Smooth muscle cell (in vitro differentiated cells): Measurements from ENCODE around the gene SGMS1. TPM values are rescaled to one million over a fixed set of nuclear protein-coding genes. Genes with fewer than 3 reads are reported as not detected.
"Not testable (repeated sequence)": the region's sequence is repeated elsewhere in the genome, so short reads cannot be mapped to it uniquely, and the experiment has no call there.

Experiments used
- DNase-seq: peaks from one replicate; lab custom pipeline; 2025; ENCODE audit not compliant: unreplicated experiment; lab: John Stamatoyannopoulos, UW
- H2AFZ ChIP-seq: fragments of 200-600 bp; sonication (generic); 2 replicates; pipeline ENCODE4 v1.6.0; 2016; ENCODE audit warnings: antibody characterized with exemption, low read depth, mild to moderate bottlenecking
- H3F3A ChIP-seq: fragments of 200-600 bp; sonication (generic); 2 replicates; pipeline ENCODE4 v1.6.0; 2017; ENCODE audit warnings: antibody characterized with exemption, low read depth
- H3K27ac ChIP-seq: fragments of 200-600 bp; sonication (generic); 2 replicates; pipeline ENCODE4 v1.5.1; 2016; ENCODE audit warnings: low read depth, mild to moderate bottlenecking
- H3K27me3 ChIP-seq: fragments of 200-600 bp; sonication (generic); 2 replicates; pipeline ENCODE4 v1.6.1; 2016; ENCODE audit warnings: low read depth, mild to moderate bottlenecking
- H3K36me3 ChIP-seq: fragments of 200-600 bp; sonication (generic); 2 replicates; pipeline ENCODE4 v1.5.1; 2016; ENCODE audit warnings: low read depth
- H3K4me1 ChIP-seq: fragments of 200-600 bp; sonication (generic); 2 replicates; pipeline ENCODE4 v1.5.1; 2016; ENCODE audit warnings: low read depth
- H3K4me2 ChIP-seq: fragments of 200-600 bp; sonication (generic); 2 replicates; pipeline ENCODE4 v1.6.0; 2016; ENCODE audit warnings: mild to moderate bottlenecking
- H3K4me3 ChIP-seq: fragments of 200-600 bp; sonication (generic); 2 replicates; pipeline ENCODE4 v1.5.1; 2016; ENCODE audit warnings: mild to moderate bottlenecking
- H3K79me2 ChIP-seq: fragments of 200-600 bp; sonication (generic); 2 replicates; pipeline ENCODE4 v1.6.0; 2016; ENCODE audit warnings: low read depth, mild to moderate bottlenecking
- H3K9ac ChIP-seq: fragments of 200-600 bp; sonication (generic); 2 replicates; pipeline ENCODE4 v1.6.0; 2016; ENCODE audit warnings: low read depth
- H3K9me3 ChIP-seq: fragments of 200-600 bp; sonication (generic); replicated peaks from 2 replicates; pipeline ENCODE4 v1.5.1; 2016; ENCODE audit warnings: low read depth
- H4K20me1 ChIP-seq: fragments of 200-600 bp; sonication (generic); 2 replicates; pipeline ENCODE4 v1.6.0; 2016; ENCODE audit warnings: low read depth
- WGBS: methylation state at CpG from one replicate; pipeline ENCODE4 v1.1.7; 2016; ENCODE audit warnings: low lambda C conversion rate; 5-methylcytosine and 5-hydroxymethylcytosine counted together
- polyA plus RNA-seq: library from polyadenylated mRNA; unstranded; fragments of >200 nt; fragmentation: Nextera tagmentation; extraction: Ambion mirVana; gene quantifications from 2 replicates; pipeline ENCODE4 v1.2.1, GENCODE V29; 2016
- total RNA-seq: library from RNA; depleted of rRNA; stranded (reverse); fragments of >200 nt; gene quantifications from 2 replicates; pipeline ENCODE4 v1.2.3, GENCODE V29; 2014
- TF ChIP-seq, protein P1 (sequence below): fragments of 200-600 bp; sonication (generic); IDR thresholded peaks from 2 replicates; pipeline ENCODE4 v1.5.1; 2017; ENCODE audit warnings: borderline replicate concordance, mild to moderate bottlenecking, antibody characterized with exemption; ENCODE audit not compliant: insufficient read depth, poor library complexity, severe bottlenecking

SGMS1 gene
- total and polyA plus RNA-seq, 2 experiments from 2014 or later = 4.0 to 14.3 TPM

DNA sequence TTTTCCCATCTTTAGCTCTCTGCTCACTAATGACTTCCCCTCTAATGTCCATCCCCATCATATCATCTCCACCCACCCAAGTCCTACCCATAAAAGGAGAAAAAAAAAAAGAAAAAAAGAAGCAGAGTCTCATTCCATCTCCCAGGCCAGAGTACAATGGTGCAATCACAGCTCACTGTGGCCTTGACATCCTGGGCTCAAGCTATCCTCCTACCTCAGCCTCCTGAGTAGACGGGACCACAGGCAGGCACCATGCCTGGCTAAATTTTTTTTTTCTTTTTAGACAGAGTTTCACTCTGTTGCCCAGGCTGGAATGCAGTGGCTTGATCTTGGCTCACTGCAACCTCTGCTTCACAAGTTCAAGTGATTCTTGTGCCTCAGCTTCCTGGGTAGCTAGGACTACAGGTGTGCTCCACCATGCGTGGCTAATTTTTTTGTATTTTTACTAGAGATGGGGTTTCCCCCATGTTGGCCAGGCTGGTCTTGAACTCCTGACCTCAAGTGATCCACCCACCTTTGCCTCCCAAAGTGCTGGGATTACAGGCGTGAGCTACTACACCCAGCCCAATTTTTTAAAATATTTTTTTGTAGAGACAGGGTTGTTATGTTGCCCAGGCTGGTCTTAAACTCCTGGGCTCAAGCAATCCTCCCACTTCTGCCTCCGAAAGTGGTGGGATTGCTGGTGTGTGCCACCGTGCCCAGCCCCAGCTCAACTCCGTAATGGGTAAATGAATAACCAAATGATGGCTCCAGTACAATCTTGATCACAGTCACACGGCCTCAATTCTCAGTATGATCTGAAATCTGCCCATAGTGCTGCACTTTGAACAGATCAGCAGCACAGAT, 24.6 kb upstream of the SGMS1 start:
- Histone ChIP-seq H3K9me3 (no peaks in the 10 kb centered on the region), H3K27ac (no peak overlapping the region), H3K4me3 (no peak overlapping the region), H3F3A (no peaks in the 10 kb centered on the region), H3K36me3 (no peaks in the 10 kb centered on the region), H3K4me1 (no peaks in the 10 kb centered on the region), H4K20me1 (no peaks in the 10 kb centered on the region), H2AFZ (no peak overlapping the region), H3K27me3 (peaks cover 4% of the 10 kb centered on the region), H3K4me2 (no peak overlapping the region), H3K9ac (no peak overlapping the region), H3K79me2 (no peaks in the 10 kb centered on the region)
- no peak for DNase-seq
- TF ChIP-seq, protein P1, sequence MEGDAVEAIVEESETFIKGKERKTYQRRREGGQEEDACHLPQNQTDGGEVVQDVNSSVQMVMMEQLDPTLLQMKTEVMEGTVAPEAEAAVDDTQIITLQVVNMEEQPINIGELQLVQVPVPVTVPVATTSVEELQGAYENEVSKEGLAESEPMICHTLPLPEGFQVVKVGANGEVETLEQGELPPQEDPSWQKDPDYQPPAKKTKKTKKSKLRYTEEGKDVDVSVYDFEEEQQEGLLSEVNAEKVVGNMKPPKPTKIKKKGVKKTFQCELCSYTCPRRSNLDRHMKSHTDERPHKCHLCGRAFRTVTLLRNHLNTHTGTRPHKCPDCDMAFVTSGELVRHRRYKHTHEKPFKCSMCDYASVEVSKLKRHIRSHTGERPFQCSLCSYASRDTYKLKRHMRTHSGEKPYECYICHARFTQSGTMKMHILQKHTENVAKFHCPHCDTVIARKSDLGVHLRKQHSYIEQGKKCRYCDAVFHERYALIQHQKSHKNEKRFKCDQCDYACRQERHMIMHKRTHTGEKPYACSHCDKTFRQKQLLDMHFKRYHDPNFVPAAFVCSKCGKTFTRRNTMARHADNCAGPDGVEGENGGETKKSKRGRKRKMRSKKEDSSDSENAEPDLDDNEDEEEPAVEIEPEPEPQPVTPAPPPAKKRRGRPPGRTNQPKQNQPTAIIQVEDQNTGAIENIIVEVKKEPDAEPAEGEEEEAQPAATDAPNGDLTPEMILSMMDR = no peak
- WGBS = 91% methylated on average over 7 of the region's 7 CpGs

DNA sequence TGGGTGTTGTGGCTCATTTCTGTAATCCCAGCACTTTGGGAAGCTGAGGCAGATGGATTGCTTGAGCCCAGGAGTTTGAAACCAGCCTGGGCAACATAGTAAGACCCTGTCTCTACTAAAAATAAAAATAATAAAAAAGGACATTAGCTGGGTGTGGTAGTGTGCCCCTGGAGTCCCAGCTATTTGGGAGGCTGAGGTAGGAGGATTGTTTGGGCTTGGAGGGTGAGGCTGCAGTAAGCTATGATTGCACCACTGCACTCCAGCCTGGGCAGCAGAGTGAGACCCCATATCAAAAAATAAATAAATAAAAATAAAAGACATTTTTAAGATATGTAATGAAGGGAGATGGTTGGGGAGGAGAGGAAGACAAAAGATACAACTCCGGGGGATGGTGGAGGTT, 23.6 kb upstream of the SGMS1 start:
- H3K27ac ChIP-seq, H3K9me3 ChIP-seq, H4K20me1 ChIP-seq, H2AFZ ChIP-seq, H3F3A ChIP-seq, H3K79me2 ChIP-seq, H3K4me2 ChIP-seq, H3K27me3 ChIP-seq, H3K9ac ChIP-seq, H3K36me3 ChIP-seq, DNase-seq, H3K4me1 ChIP-seq, H3K4me3 ChIP-seq: not testable (repeated sequence)
- WGBS = 95% methylated on average over 1 of the region's 1 CpG

DNA sequence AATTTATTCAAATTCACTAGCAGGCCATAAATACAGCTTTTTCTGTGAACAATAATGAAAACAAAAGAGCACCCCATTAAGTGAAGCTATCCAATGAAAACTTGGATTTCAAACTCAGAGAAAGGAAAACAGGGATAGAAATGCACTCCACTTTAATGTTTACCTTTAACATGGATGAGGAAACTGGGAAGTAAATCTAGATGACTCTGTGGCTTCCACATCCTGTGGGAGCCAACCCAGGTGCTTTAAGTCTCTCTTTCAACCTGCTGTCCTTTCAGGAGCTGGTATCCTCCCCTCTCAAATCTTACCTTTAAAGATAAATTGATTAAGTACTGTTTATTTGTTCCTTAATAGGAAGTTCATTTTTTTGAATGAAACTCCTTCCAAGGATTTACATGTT, 21.5 kb upstream of the SGMS1 start:
- Histone ChIP-seq H3K79me2 (no peaks in the 10 kb centered on the region), H3F3A (no peaks in the 10 kb centered on the region), H3K9ac (no peak overlapping the region), H3K36me3 (no peaks in the 10 kb centered on the region), H3K27me3 (peaks cover 4% of the 10 kb centered on the region), H4K20me1 (no peaks in the 10 kb centered on the region), H2AFZ (no peak overlapping the region), H3K9me3 (no peaks in the 10 kb centered on the region), H3K27ac (no peak overlapping the region), H3K4me1 (no peaks in the 10 kb centered on the region), H3K4me2 (no peak overlapping the region), H3K4me3 (no peak overlapping the region)
- no peak for DNase-seq
- TF ChIP-seq, protein P1 = no peak

DNA sequence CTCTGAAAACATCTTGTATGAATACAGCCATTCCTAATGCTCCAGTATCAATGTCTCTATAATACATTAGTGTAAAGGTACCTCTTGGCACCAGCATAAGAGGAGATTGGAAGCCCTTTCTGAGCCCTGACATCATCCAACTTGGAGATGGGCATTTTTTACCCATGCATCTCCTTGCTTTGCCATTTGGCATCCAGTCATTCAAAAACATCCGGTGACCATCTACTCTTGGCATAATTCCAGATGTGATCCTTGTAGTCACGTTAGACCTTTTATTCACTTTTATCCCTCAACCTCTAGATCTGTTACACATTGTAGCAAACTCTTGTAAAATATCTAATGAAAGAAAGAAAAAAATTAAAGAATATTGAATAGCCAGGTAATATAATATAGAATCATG, 17.9 kb upstream of the SGMS1 start:
- no peaks in the 10 kb centered on the region for H3F3A ChIP-seq
- no peak overlapping the region for H3K4me3 ChIP-seq
- H2AFZ ChIP-seq = no peak overlapping the region
- DNase-seq = no peak
- TF ChIP-seq, protein P1 = no peak
- H3K79me2 ChIP-seq = no peaks in the 10 kb centered on the region
- H3K9me3 ChIP-seq = no peaks in the 10 kb centered on the region
- peaks cover 4% of the 10 kb centered on the region for H3K27me3 ChIP-seq
- no peak overlapping the region for H3K9ac ChIP-seq
- no peaks in the 10 kb centered on the region for H3K36me3 ChIP-seq
- H3K4me1 ChIP-seq = no peaks in the 10 kb centered on the region
- H3K27ac ChIP-seq = no peak overlapping the region
- H4K20me1 ChIP-seq = no peaks in the 10 kb centered on the region
- H3K4me2 ChIP-seq = no peak overlapping the region
- 93% methylated on average over 2 of the region's 2 CpGs for WGBS
